HG03558 (cell line): ENCODE results near the gene SPATA46.
"Not testable (repeated sequence)": the region's sequence is repeated elsewhere in the genome, so short reads cannot be mapped to it uniquely, and the experiment has no call there.

Source experiments
- ATAC-seq: cut with Tn5 transposase; IDR thresholded peaks from one replicate; pipeline ENCODE4 v1.9.1; 2021; ENCODE audit warnings: moderate number of reproducible peaks; ENCODE audit not compliant: unreplicated experiment; ENCODE audit errors: extremely low read depth

Gene SPATA46

DNA sequence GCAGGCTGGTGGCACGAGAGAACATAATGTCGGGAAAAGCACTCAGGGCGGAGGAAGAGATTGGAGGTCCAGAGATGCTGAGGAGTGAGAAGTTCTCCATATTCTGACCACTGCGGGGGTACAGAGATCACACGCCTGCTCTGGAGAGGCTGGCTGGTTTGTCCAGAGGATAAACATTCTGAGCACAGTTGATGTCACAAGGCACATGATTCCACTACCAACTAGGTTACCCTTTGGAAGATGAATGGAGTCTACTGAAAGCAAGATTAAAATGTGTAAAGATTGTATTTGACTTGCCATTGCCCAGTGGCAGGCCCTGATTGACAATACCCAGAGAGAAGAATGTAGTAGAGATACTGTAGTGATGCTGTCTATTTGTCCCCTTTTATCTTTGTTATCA, at the start of gene SPATA46:
Gene SPATA46, minus strand, starts transcription at position 164 of the 400 bp plus-strand sequence. Its CDS starts 64 bp downstream, at position 100.
- ATAC-seq = no peak

DNA sequence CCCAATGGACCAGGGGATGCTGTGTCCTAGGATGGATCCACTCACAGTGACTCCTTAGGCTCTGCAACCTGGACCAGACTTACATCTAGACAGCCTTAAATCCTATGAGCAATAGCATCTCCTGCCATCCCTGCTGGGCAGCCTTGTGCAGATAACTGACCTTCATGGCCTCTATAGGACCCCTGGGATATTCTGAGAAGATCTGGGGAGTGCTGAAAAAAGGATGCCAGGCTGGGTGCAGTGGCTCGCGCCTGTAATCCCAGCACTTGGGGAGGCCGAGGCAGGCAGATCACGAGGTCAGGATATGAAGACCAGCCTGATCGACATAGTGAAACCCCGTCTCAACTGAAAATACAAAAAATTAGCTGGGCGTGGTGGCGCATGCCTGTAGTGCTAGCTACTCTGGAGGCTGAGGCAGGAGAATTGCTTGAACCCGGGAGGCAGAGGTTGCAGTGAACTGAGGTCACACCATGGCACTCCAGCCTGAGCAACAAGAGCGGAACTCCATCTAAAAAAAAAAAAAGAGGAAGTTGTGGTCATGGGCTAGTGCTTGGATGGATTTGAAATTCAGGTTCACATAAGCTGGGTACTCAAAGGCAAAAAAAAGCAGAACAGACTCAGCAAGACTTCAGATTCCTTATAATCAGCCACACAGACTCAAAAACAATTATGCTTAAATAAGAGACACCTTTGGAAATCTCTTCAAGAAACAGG, 46.2 kb upstream of the SPATA46 start:
- no peak for ATAC-seq

DNA sequence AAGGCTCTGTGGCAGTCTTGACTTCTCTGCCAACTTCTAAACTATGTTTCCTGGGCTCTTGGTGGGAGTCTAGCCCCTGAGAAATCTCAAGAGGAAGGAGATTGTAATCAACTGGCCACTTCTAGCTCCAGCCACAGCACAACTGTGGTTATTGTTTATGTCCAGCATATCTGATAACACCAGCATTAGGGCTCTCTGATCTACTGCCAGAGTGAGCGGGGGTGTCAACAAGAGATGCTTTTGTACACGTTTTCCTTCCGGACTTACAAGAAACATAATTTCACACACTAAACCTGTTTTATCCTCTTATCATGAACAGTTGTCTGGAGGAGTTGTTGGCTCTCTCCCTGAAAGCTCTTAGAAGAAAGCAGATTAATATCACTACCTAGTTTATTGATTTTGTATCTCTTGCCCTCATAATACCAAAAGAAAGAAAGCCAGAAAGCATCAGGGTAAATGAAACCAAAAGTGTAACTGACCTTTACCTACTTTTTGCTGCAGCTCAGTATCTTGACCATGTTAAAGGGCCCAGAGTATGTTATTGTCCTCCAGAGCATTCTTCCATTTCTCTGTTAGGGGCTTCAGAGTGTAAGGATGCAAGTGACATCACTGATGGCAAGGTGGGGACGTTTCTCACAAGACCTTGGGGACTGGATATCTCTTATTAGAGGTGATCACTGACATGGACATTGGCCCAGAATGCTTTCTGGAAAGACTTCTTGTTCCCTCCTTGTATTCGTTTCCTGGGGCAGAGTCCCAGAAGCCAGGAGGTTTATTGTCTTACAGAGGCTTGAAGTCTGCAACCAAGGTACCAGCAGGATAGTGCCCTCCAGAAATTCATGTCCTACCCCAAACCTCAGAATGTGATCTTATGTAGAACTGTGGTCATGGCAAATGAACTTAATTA, 44.9 kb upstream of the SPATA46 start:
- no peak for ATAC-seq

GRCh38 chr1:162420120-162420519, 43.5 kb upstream of the SPATA46 start:
- ATAC-seq = no peak

- not testable (repeated sequence) for ATAC-seq
Measured at GRCh38 chr1:162419450-162419931, 42.8 kb upstream of the SPATA46 start.

- ATAC-seq = not testable (repeated sequence)
Measured at GRCh38 chr1:162418584-162418983, 41.9 kb upstream of the SPATA46 start.

DNA sequence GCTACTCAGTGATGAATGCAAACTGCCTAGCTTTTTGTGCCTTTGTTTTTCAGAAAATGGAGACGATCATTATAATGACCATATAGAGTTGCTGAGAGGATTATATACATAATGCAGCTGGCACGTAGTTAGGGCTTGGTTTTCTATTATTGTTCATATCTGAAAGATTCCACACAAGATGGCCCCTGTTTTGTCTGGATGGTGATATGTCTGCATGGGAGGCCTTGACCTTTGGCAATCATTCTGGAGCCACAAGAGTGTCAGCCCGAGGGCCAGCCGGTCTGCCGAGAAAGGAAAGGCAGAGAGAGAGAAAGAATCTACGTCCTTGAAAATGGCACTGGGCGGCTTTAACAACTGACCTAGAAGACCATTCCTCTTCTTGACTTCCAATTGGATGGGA, 41.0 kb upstream of the SPATA46 start:
- no peak for ATAC-seq

DNA sequence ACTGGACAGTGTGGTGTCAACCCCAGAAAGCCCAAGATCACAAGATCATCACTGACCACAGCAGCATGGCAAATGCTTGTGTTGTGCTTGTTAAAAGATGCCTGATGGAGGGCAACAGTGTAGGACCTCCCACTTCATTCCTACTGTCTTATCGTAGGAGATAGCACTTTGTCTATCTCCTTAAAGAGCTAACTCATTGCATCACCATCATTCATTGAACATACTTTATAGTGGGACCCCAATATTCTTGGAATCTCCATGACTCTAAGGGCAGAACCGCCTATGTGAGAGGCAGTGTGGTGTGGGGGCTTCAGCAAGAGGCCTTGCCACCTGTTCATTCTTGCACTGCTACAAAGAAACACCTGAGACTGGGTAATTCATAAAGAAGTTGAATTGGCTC, 40.3 kb upstream of the SPATA46 start:
- no peak for ATAC-seq

DNA sequence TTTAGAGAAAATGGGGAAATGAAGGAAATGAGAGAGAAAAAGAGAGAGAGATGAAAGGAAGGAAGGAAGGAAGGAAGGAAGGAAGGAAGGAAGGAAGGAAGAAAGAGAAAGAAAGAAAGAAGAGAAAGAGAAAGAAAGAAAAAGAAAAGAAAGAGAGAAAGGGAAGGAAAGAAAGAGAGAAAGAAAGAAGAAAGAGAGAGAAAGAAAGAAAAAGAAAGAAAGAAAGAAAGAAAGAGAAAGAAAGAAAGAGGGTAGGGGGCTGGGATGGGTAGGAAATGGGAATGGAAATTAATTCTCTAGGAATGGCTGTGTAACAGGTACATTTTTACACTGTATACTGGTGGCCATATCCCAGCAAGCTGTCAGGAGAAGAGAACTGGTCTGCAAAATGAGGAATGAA, 39.6 kb upstream of the SPATA46 start:
- no peak for ATAC-seq

DNA sequence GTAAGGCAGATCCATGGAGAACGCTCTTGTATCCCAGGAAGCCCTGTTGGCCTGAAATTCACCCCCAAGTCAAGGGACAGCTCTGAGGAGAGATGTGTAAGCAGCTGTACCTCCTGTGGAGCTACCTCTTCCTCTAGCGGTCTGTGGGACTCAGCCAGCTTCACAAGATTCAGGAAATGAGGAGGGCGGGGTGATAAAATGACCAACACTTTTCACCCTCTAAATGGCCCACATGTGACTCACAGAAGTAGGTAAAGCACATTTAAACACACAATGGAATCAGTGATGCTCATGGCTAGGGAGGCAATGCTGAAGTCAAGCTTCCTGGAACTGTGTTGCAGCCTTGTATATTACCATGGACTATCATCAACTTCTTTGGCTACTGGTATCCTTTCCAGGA, 35.3 kb upstream of the SPATA46 start, which contains the start of gene SH2D1B:
Gene SH2D1B, minus strand, starts transcription at position 135 of the 400 bp plus-strand sequence. Its CDS starts 120 bp downstream, at position 15.
- ATAC-seq = no peak

DNA sequence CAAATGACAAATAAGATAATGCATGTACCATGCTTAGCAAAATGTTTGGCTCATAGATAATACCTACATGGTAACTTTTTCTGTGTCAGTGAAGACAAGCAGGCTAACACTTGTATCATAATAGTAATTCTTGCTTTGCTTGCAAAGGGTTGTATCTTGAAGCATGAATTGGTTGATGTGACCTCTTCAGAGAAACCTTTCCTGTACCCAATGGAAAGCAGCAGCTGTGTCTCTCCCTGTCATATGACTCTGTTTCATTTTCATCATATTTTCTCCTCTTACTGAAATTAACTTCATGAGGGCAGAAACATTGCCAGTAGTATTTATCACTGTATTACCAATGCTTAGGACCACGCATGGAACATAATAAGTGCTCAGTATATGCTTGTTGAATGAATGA, 30.9 kb upstream of the SPATA46 start:
- ATAC-seq = no peak

- ATAC-seq = no peak
Measured at GRCh38 chr1:162406811-162407210, 30.2 kb upstream of the SPATA46 start.

- ATAC-seq = no peak
Measured at GRCh38 chr1:162405800-162406199, 29.1 kb upstream of the SPATA46 start.

DNA sequence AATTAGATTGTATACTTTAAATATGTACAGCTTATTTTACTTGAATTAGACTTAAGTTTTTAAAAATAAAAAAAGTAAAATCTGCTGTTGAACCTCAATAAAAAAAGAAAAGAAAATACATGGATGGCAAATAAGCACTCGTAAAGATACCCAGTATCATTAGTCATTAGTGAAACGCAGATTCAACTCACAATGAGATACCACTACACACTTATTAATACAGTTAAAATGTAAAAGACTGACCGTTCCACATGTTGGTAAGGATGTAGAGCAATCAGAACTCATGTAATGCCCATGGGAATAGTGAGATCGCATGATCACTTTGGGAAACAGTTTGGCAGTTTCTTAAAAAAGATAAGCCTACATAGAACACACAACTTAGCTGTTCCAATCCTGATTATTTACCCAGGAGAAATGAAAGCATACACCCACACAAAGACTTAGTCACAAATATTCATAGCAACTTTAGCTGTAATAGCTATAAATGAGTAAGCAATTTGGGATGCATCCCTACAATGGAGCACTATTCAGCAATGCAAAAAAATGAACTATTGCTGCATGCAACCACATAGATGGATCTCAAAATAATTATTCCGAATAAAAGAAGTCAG, 28.0 kb upstream of the SPATA46 start:
- no peak for ATAC-seq

DNA sequence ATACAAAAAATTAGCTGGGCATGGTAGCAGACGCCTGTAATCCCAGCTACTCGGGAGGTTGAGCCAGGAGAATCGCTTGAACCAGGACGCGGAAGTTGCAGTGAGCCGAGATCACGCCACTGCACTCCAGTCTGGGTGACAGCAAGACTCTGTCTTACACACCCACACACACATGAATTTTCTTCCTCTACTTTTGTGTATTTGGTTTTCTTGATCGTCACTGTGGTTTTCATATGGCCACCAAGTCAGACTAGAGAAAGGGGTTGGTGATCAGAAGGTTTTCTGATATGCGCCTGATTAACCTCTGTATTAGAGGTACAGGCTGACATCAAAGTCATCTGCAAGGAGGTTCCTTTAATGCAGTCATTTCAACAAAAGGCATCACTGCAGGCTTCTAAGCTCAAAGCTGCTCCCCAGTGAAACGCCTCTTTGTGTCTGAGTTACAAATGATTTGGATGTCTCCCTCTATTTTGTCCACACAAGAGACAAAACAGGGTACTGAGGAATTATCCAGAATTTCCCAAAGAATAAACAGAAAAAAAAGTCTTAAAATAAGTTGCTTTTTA, 24.2 kb upstream of the SPATA46 start:
- ATAC-seq = no peak

- no peak for ATAC-seq
Measured at GRCh38 chr1:162398999-162399580, 22.4 kb upstream of the SPATA46 start.

DNA sequence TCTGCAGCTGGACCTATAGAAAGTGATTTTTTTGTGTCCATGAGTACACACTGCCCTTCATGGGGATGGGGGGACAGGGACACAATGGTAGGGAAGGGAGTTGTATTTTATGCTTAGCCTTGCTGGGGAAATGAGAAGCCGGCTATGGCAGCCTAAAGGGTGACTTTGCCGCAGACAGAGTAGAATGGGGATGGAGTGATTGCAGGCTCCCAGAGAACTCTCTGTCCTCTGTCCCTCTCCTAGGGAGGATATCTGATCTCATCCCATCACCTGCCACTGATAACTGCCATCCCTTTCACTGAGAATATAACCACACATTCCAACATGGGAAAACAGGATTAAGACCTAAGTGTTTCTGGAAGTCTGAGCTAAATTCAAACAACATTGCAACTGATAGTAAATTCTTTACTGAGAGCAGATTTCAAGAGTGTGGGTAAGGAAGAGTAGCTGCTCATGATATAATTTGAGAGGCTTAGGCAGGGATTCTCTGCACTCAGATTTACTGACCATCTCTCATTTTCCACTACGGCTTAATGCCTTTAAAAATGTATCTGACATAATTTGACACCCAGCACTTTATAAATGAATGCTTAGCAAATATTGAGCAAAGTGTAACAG, 21.4 kb upstream of the SPATA46 start:
- no peak for ATAC-seq

GRCh38 chr1:162397039-162397448, 20.4 kb upstream of the SPATA46 start:
- ATAC-seq = no peak

DNA sequence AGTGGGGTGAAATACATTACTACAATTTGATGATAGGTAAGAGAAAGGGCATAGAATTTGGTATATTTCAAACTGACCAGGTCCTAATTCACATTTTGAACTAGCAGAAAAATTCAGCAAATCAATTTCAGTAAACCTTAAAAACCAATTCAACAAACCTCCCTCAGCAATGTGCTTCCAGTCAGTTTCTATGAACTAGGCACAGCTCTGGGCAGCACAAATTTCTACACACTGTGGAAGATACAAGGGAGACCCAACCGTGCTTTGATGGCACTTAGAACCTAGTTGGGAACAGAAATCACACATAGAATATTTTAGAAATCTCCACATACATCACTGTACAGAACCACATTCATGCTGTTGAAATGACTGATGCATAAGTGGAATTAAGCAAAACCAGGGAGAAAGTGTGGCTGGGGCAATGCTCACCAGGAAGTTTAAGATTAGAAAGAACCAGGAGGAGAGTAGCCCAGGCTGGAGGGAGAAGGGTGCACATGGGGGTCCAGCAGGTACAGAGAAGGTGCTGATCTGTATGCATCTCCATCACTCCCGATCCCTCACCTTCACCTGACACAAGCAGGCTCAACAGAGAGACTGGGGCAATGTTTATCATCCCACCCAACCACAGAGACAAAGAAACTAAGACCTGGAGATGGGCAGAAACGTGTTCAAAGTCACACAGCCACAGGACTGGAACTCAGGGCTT, 19.7 kb upstream of the SPATA46 start:
- no peak for ATAC-seq
